HepG2 (cell line): ENCODE results near the gene DNAJB5.

Source experiments
- BRCA1 ChIP-seq: sonication (generic); formaldehyde crosslinking; IDR thresholded peaks from 2 replicates; pipeline ENCODE4 v1.4.0; 2020; ENCODE audit warnings: missing genetic modification reagents
- KLF16 ChIP-seq, 2 experiments: sonication (generic) in 1 of 2; formaldehyde crosslinking in 1 of 2; IDR thresholded peaks; 2 replicates each; pipeline versions ENCODE4 v1.6.1 to v1.8.0; 2016 to 2023; ENCODE audit warnings: missing genetic modification reagents in 2 of 2, missing compliant biosample characterization in 1 of 2
- MAFK ChIP-seq, 2 experiments: IDR thresholded peaks in 1 of 2; conservative IDR thresholded peaks in 1 of 2; 2 replicates each; pipeline ENCODE4 v1.6.1; 2011; ENCODE audit warnings: improper control_type of control experiment in 2 of 2, low read length in 2 of 2
- RBM39 ChIP-seq: fragments of 200-400 bp; formaldehyde crosslinking; IDR thresholded peaks from one replicate; pipeline ENCODE4 v1.6.1; 2018; ENCODE audit warnings: antibody characterized with exemption, mild to moderate bottlenecking, low read depth, low read length; ENCODE audit not compliant: poor library complexity, severe bottlenecking
- ZMYM4 ChIP-seq: sonication (generic); formaldehyde crosslinking; IDR thresholded peaks from 2 replicates; pipeline ENCODE4 v1.8.1; 2023; ENCODE audit warnings: mild to moderate bottlenecking, missing genetic modification reagents
- TF ChIP-seq, protein P1 (sequence below), 2 experiments: fragments of 450-650 bp in 1 of 2; sonication (generic) in 1 of 2; formaldehyde crosslinking in 1 of 2; IDR thresholded peaks; 2 replicates each; pipeline versions ENCODE4 v1.6.1 to v1.8.0; 2016 to 2022; ENCODE audit warnings: antibody characterized with exemption in 1 of 2, mild to moderate bottlenecking in 1 of 2, missing genetic modification reagents in 1 of 2
- TF ChIP-seq, protein P2 (sequence below): sonication (generic); formaldehyde crosslinking; IDR thresholded peaks from 2 replicates; pipeline ENCODE4 v1.4.0; 2020; ENCODE audit warnings: missing genetic modification reagents, borderline replicate concordance
- TF ChIP-seq, protein P3 (sequence below): sonication (generic); formaldehyde crosslinking; conservative IDR thresholded peaks from 2 replicates; pipeline ENCODE4 v1.4.0; 2020; ENCODE audit warnings: missing genetic modification reagents
- TF ChIP-seq, protein P4 (sequence below), 2 experiments: IDR thresholded peaks; 2 replicates each; pipeline ENCODE4 v1.6.1; 2011 to 2012; ENCODE audit warnings: low read length in 2 of 2, borderline replicate concordance in 1 of 2, low read depth in 1 of 2, mild to moderate bottlenecking in 1 of 2, moderate library complexity in 1 of 2
- TF ChIP-seq, protein P5 (sequence below): sonication (generic); formaldehyde crosslinking; IDR thresholded peaks from 2 replicates; pipeline ENCODE4 v1.4.0; 2020; ENCODE audit warnings: low read depth, mild to moderate bottlenecking, missing genetic modification reagents
- TF ChIP-seq, protein P6 (sequence below): sonication (generic); formaldehyde crosslinking; IDR thresholded peaks from 2 replicates; pipeline ENCODE4 v1.4.0; 2020; ENCODE audit warnings: missing genetic modification reagents
- TF ChIP-seq, protein P7 (sequence below): sonication (generic); formaldehyde crosslinking; IDR thresholded peaks from 2 replicates; pipeline ENCODE4 v1.4.0; 2020; ENCODE audit warnings: missing genetic modification reagents, mild to moderate bottlenecking, borderline replicate concordance

DNA sequence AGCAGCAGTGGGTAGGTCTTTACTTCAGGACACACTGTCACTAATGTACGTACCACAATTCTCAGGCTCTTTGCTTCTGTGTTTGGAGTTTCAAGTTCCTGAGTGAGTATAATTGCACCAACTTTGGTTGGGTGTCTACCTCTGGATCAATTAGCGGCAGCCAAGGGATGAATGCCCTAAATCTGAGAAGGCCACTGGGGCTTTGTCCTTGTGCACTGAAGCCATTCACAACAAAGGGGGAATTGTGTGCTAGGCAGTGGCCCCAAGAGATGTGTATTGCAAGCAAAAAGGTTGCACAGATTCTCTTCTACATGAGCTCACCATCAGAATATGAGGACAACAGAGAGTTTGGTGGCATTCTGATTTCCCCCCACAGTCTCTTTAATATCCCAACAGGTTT, 35.3 kb upstream of the DNAJB5 start:
- TF ChIP-seq ZMYM4 (no peak), MAFK (conservative IDR thresholded peaks at IDR 0.05 in 1 of 2, IDR thresholded peaks at IDR 0.05 in 1 of 2; ENCODE audit: low read length in 2 of 2) (no peak), KLF16 (CRISPR knock-in tag; IDR thresholded peaks at IDR 0.05) (no peak), BRCA1 (no peak), RBM39 (no peak)
- TF ChIP-seq, protein P1, sequence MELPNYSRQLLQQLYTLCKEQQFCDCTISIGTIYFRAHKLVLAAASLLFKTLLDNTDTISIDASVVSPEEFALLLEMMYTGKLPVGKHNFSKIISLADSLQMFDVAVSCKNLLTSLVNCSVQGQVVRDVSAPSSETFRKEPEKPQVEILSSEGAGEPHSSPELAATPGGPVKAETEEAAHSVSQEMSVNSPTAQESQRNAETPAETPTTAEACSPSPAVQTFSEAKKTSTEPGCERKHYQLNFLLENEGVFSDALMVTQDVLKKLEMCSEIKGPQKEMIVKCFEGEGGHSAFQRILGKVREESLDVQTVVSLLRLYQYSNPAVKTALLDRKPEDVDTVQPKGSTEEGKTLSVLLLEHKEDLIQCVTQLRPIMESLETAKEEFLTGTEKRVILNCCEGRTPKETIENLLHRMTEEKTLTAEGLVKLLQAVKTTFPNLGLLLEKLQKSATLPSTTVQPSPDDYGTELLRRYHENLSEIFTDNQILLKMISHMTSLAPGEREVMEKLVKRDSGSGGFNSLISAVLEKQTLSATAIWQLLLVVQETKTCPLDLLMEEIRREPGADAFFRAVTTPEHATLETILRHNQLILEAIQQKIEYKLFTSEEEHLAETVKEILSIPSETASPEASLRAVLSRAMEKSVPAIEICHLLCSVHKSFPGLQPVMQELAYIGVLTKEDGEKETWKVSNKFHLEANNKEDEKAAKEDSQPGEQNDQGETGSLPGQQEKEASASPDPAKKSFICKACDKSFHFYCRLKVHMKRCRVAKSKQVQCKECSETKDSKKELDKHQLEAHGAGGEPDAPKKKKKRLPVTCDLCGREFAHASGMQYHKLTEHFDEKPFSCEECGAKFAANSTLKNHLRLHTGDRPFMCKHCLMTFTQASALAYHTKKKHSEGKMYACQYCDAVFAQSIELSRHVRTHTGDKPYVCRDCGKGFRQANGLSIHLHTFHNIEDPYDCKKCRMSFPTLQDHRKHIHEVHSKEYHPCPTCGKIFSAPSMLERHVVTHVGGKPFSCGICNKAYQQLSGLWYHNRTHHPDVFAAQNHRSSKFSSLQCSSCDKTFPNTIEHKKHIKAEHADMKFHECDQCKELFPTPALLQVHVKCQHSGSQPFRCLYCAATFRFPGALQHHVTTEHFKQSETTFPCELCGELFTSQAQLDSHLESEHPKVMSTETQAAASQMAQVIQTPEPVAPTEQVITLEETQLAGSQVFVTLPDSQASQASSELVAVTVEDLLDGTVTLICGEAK (IDR thresholded peaks at IDR 0.05), result no peak
- TF ChIP-seq, protein P1 (CRISPR knock-in tag; IDR thresholded peaks at IDR 0.05), result no peak
- TF ChIP-seq, protein P2, sequence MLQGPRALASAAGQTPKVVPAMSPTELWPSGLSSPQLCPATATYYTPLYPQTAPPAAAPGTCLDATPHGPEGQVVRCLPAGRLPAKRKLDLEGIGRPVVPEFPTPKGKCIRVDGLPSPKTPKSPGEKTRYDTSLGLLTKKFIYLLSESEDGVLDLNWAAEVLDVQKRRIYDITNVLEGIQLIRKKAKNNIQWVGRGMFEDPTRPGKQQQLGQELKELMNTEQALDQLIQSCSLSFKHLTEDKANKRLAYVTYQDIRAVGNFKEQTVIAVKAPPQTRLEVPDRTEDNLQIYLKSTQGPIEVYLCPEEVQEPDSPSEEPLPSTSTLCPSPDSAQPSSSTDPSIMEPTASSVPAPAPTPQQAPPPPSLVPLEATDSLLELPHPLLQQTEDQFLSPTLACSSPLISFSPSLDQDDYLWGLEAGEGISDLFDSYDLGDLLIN (CRISPR knock-in tag), result no peak
- TF ChIP-seq, protein P3, sequence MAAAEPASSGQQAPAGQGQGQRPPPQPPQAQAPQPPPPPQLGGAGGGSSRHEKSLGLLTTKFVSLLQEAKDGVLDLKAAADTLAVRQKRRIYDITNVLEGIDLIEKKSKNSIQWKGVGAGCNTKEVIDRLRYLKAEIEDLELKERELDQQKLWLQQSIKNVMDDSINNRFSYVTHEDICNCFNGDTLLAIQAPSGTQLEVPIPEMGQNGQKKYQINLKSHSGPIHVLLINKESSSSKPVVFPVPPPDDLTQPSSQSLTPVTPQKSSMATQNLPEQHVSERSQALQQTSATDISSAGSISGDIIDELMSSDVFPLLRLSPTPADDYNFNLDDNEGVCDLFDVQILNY (CRISPR knock-in tag), result no peak
- TF ChIP-seq, protein P4, sequence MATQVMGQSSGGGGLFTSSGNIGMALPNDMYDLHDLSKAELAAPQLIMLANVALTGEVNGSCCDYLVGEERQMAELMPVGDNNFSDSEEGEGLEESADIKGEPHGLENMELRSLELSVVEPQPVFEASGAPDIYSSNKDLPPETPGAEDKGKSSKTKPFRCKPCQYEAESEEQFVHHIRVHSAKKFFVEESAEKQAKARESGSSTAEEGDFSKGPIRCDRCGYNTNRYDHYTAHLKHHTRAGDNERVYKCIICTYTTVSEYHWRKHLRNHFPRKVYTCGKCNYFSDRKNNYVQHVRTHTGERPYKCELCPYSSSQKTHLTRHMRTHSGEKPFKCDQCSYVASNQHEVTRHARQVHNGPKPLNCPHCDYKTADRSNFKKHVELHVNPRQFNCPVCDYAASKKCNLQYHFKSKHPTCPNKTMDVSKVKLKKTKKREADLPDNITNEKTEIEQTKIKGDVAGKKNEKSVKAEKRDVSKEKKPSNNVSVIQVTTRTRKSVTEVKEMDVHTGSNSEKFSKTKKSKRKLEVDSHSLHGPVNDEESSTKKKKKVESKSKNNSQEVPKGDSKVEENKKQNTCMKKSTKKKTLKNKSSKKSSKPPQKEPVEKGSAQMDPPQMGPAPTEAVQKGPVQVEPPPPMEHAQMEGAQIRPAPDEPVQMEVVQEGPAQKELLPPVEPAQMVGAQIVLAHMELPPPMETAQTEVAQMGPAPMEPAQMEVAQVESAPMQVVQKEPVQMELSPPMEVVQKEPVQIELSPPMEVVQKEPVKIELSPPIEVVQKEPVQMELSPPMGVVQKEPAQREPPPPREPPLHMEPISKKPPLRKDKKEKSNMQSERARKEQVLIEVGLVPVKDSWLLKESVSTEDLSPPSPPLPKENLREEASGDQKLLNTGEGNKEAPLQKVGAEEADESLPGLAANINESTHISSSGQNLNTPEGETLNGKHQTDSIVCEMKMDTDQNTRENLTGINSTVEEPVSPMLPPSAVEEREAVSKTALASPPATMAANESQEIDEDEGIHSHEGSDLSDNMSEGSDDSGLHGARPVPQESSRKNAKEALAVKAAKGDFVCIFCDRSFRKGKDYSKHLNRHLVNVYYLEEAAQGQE (IDR thresholded peaks at IDR 0.05; ENCODE audit: borderline replicate concordance in 1 of 2, low read depth in 1 of 2, low read length in 2 of 2), result no peak
- TF ChIP-seq, protein P5, sequence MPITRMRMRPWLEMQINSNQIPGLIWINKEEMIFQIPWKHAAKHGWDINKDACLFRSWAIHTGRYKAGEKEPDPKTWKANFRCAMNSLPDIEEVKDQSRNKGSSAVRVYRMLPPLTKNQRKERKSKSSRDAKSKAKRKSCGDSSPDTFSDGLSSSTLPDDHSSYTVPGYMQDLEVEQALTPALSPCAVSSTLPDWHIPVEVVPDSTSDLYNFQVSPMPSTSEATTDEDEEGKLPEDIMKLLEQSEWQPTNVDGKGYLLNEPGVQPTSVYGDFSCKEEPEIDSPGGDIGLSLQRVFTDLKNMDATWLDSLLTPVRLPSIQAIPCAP, result no peak
- TF ChIP-seq, protein P6, sequence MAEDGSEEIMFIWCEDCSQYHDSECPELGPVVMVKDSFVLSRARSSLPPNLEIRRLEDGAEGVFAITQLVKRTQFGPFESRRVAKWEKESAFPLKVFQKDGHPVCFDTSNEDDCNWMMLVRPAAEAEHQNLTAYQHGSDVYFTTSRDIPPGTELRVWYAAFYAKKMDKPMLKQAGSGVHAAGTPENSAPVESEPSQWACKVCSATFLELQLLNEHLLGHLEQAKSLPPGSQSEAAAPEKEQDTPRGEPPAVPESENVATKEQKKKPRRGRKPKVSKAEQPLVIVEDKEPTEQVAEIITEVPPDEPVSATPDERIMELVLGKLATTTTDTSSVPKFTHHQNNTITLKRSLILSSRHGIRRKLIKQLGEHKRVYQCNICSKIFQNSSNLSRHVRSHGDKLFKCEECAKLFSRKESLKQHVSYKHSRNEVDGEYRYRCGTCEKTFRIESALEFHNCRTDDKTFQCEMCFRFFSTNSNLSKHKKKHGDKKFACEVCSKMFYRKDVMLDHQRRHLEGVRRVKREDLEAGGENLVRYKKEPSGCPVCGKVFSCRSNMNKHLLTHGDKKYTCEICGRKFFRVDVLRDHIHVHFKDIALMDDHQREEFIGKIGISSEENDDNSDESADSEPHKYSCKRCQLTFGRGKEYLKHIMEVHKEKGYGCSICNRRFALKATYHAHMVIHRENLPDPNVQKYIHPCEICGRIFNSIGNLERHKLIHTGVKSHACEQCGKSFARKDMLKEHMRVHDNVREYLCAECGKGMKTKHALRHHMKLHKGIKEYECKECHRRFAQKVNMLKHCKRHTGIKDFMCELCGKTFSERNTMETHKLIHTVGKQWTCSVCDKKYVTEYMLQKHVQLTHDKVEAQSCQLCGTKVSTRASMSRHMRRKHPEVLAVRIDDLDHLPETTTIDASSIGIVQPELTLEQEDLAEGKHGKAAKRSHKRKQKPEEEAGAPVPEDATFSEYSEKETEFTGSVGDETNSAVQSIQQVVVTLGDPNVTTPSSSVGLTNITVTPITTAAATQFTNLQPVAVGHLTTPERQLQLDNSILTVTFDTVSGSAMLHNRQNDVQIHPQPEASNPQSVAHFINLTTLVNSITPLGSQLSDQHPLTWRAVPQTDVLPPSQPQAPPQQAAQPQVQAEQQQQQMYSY (CRISPR knock-in tag), result no peak
- TF ChIP-seq, protein P7, sequence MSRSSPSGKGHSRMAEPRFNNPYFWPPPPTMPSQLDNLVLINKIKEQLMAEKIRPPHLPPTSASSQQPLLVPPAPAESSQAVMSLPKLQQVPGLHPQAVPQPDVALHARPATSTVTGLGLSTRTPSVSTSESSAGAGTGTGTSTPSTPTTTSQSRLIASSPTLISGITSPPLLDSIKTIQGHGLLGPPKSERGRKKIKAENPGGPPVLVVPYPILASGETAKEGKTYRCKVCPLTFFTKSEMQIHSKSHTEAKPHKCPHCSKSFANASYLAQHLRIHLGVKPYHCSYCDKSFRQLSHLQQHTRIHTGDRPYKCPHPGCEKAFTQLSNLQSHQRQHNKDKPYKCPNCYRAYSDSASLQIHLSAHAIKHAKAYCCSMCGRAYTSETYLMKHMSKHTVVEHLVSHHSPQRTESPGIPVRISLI (CRISPR knock-in tag), result no peak
